GM15510 (cell line): ENCODE measurements around the gene CCDC154.

Experiments used
- POLR2A ChIP-seq: IDR thresholded peaks from 3 replicates; pipeline ENCODE4 v1.6.1; 2011; ENCODE audit warnings: borderline replicate concordance; ENCODE audit not compliant: insufficient read length; ENCODE audit errors: extremely low read depth

CCDC154 gene

DNA sequence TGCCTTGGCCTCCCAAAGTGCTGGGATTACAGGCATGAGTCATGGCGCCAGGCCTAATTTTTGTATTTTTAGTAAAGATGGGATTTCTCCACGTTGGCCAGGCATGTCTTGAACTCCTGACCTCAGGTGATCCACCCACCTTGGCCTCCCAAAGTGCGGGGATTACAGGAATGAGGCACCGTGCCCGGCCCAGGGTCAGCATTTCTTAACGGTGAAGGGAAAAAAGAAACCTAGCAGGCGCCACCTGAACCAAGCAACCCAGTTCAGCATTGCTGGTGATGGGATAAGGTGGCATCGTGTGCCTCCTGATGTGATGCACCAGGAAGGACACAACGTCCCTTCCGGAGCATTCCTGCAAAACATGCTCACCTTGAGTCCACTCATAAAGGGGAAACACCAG, 32.7 kb upstream of the CCDC154 start:
- no peak for TF ChIP-seq POLR2A

DNA sequence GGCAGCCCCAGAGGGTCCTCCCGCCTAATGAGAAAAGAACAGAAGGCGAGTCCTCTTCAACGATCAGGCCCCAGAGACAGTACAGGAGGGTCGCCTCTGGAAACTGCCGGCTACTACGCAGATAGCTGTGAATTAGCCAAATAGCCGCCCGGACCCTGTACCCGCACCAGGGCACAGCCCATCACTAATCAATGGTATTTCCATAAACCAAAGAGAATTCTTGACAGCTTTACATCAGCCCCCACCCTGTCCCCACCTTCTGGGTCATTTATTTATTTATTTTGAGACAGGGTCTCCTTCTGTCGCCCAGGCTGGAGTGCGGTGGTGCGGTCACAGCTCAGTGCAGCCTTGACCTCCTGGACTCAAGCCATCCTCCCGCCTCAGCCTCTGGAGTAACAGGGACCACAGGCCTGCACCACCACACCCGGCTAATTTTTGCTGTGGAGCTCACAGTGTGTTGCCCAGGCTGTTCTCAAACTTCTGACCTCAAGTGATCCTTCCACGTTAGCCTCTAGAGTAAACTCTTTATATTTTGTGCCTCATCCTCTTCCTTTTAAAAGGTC, 31.3 kb upstream of the CCDC154 start:
- no peak for TF ChIP-seq POLR2A

- TF ChIP-seq POLR2A: peak; percentile 98
Observed at GRCh38 chr16:1474796-1475551, 30.6 kb upstream of the CCDC154 start, which contains the start of gene CLCN7. CLCN7 (minus strand) TSS chr16:1475028; CDS start chr16:1474974, 54 bp downstream.

GRCh38 chr16:1474082-1474795, 29.9 kb upstream of the CCDC154 start:
- no peak for TF ChIP-seq POLR2A

GRCh38 chr16:1472974-1473373, 28.6 kb upstream of the CCDC154 start:
- no peak for TF ChIP-seq POLR2A

DNA sequence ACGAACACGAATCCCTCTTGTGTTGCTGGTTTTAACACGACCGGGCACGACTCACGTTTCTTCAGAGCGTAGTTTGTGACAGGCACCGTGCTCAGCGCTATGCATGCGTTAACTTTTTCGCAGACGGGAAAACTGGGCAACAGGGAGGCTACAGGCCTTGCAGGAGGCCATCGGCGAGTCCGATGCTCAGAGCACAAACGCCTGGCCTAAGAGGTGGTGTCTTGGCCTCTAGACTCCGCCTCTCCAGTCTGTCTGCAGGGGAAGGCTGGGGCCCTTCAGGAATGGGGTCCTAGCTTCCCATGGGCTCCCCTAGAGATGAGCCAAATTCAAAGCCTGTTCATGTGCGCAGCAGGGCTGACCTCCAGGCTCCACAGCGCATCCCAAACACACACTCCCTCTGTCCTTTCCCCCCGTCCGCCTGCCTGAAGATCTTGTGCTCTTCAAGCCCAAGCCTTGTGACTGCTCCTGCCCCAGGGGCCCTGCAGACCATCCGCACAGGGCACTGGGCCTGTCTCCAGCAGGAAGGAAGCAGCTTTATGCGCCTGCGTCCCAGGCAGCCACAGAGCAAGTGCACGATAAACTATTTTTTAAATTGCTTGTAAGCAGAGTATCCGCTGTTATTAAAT, 27.3 kb upstream of the CCDC154 start:
- no peak for TF ChIP-seq POLR2A

GRCh38 chr16:1470481-1471251, 26.3 kb upstream of the CCDC154 start:
- TF ChIP-seq POLR2A: no peak

- TF ChIP-seq POLR2A: no peak
Observed at GRCh38 chr16:1469693-1470201, 25.4 kb upstream of the CCDC154 start.

DNA sequence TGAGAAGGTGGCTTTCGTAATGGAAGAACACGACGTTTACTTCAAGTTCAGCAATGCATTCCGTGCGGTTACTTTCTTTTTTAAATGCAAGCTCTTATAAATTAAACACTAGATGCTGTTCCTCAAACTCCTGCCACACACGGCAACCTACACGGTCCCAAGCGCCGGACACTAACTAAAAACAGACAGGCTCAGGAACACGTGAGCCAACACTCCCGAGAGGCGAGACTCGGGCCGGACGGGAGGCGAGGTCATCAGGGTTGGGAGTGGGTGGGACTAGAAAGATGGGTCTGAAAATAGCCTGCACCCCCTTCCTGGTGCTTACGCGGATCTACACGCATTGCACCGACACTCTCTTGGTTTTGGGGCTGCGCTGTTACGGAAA, 24.1 kb upstream of the CCDC154 start:
- TF ChIP-seq POLR2A: no peak

- no peak for TF ChIP-seq POLR2A
Observed at GRCh38 chr16:1466968-1467521, 22.7 kb upstream of the CCDC154 start.

GRCh38 chr16:1466054-1466453, 21.7 kb upstream of the CCDC154 start:
- no peak for TF ChIP-seq POLR2A

DNA sequence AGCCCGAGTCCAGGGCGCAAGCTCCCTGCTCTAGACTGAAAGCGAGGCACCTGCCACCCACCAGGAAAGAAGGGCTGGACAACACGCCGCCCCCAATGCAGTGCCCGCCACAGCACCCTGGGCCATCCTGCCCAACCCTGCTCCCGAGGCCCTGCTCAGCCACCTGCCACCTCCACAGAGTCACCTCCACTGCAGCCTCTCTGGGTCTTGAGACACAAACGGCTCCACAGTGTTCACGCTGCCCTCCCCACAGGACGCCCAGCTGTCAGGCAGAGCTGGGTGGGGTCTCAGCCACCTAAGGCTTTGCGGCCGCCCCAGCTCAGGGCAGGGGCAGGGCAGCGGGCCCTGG, 21.2 kb upstream of the CCDC154 start:
- TF ChIP-seq POLR2A: no peak

DNA sequence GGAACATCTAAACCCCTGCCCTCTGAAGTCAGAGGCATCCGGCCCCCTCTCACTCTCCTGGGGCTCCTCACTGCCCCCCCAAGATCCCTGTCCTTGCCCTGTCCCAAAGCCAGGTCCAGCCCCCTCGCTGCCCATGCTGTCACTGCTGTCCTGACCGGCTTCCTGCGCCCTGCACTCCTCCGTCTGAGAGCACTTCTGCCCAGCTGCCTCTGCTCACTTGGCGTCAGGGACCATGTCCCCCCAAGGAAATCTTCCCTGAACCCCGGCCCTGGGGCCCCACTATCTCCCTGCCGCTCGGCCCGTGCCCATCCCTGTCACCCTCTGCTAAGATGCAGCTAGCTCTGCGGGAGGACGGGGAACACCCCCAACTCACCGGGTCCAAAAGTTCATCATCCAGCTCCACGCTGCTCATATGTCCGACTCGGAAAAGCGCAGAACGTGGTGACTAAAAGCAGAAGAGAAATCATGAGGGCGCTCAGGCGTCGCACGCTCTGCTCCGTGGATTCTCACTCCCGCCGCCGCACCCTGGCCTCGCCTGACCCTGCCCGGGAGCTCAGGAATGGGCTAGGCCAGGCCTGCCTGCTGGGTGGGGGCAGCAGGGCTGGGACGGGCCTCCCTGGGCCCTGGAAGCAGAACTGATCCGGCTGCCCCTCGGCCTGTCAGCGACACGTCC, 20.7 kb upstream of the CCDC154 start:
- no peak for TF ChIP-seq POLR2A
